GM19023 (cell line): ENCODE results near the gene GXYLT1.
"Not testable (repeated sequence)": the region's sequence is repeated elsewhere in the genome, so short reads cannot be mapped to it uniquely, and the experiment has no call there.

ENCODE experiments used
- ATAC-seq: cut with Tn5 transposase; IDR thresholded peaks from one replicate; pipeline ENCODE4 v1.9.1; 2021; ENCODE audit warnings: mild to moderate bottlenecking, moderate library complexity; ENCODE audit not compliant: unreplicated experiment

Gene GXYLT1

DNA sequence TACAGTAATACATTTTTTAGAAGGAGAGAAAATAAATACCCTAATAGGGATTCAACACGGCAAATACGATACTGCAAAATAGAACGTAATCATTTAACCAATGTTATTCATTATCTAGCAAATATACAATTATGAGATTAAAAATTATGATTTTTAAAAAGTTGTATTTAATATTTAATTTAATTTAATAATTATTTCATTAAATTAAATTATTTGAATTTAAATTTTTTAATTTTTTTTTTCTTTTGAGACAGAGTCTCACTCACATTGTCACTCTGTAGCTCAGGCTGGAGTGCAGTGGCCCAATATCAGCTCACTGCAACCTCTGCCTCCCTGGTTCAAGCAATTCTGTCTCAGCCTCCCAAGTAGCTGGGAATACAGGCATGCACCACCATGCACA, 42.0 kb downstream of the GXYLT1 start:
- ATAC-seq = no peak

DNA sequence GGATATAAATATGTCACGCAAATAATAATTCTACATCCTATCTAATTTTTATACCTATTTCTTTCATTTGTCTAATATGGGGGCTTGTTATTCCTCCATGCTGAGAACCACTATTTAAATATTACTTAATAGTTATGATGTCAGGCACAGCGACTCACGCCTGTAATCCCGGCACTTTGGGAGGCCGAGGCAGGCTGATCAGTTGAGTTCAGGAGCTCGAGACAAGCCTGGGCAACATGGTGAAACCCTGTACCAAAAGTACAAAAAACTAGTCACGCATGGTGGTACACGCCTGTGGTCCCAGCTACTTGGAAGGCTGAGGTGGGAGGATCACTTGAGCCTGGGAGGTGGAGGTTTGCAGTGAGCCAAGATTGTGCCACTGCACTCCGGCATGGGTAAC, 45.2 kb downstream of the GXYLT1 start:
- no peak for ATAC-seq

DNA sequence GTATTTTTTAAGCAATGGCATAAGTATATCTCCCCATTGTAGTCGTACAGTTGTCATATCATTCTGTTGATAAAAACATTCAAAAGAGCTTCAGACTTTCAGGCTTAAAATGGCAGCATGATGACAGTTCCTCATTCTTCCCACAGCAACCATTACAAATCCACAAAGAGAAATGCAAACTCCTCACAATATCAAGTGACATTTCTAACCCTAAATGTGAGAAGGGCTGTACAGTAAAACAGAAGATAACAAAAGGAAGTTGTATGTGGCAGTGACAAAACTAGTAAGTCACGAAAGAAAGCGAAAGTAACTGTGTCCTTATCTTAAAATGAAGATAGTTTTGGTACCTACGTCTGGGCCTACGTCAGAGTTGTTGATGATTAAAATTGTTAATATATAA, 46.7 kb downstream of the GXYLT1 start:
- ATAC-seq = peak; percentile 86

DNA sequence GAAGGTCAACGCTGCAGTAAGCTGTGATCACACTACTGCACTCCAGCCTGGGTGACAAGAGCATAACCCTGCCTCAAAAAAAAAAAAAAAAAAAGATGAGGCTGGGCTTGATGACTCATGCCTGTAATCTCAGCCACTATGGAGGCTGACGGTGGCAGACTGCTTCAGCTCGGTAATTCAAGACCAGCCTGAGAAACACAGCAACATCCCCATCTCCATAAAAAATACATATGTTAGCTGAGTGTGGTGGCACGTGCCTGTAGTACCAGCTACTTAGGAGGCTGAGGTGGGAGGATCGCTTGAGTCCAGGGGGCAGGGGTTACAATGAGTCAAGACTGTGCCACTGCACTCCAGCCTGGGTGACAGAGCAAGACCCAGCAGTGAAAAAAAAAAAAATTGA, 50.4 kb downstream of the GXYLT1 start:
- no peak for ATAC-seq

DNA sequence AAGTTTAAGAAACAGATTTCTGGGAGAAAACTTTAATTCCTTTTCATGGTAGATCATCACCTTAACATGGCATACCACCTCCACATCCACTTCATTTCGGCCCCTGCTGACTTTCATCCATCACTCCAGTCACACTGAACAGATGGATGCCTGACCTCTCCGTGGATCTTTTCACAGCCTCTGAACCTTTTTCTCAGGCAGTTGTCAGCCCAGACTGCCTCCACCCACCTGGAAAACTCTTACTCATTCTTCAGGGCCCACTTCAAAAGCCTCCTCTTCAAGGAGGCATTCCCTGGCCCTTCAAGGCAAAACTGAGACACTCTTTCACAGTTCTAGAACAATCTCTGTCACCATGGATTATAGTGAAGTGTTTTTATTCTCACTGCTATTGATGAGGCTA, 52.9 kb downstream of the GXYLT1 start:
- ATAC-seq = no peak

DNA sequence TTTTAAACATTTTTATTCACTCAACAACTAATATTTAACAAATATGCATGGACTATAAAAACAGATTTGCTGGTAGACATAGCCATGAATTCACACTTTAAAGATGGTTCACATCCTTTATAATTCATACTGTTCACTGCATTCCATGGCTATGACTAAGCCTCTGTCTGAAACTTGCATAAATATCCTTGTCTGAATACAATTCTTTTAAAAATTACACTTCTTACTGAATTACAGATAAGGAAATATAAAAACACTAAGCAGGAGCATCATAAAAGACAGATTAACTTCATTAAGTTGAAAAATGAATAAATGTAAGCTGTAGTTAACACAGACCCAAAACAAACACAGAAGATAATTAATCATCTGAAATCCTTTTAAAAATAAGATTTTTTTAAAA, 53.8 kb downstream of the GXYLT1 start:
- no peak for ATAC-seq

DNA sequence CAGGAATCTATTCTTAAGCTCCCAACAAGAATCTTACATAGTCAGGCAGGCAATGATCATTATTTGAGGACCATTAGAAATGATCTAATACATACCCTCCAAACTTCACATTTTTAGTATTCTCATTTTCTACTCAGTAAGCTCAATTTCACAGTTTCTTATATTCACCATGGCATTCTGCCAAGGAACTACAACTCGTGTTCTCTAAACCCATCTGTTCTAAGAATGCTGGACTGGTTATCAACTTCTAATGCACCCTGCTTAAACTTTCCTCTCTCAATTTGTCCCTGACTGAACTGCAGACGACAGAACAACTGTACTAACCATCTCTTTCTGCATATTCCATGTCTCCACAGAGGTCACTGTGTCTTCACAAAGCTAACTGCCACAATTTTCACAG, 58.6 kb downstream of the GXYLT1 start:
- ATAC-seq = no peak

DNA sequence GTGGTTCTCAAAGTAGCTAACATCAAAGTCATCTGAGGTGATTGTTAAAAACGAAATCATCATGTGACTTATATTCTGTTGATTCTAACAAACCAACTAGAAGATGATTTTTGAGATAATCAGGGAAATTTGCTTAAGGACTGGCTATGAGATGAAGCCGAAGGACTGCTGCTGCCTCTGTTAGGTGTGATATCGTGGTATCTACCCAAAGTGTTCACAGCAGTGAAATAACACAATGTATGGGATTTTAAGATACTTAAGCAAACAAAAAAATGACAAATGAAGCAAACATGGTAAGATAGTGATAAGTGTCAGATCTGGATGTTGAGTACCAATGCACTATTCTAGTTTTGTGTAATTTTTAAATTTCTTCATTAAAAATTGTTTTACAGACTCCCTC, 59.1 kb downstream of the GXYLT1 start:
- ATAC-seq = no peak

DNA sequence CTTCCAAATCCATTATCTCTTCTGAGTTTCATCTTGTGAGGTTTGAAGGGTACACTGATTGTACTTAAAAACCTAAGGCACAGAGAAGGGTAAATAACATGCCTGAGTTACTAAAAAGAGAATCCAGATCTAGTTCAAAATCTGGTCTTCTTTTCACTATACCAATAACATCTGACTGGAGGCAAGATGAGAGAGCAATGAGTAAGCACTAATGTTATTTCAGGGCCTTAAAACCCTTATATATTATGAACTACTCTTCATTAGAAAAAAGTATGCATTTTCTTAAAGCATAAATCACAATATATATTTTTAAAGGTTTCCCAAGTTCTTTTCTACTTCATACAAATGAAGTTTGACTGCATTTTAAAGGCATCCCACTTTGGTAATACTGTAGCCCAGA, 60.2 kb downstream of the GXYLT1 start:
- no peak for ATAC-seq

DNA sequence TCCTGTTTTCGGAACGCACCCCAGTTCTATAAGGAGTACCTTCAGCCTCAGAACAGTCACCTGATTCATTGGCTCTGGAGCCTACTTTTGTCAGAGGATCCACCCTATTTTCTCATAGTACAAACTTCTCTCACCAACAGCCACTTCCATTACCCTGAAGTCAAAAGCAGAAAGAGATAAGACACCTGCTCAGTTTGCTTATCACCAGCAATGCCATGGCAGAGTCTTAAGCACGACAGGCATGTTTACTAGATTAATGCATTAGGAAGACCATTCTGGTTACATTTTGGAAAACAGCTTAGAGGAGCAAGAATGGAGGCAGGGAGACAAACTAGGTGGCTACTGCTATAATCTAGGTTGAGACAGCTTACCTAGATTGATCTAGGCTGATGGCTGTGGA, 67.7 kb downstream of the GXYLT1 start:
- ATAC-seq = no peak

DNA sequence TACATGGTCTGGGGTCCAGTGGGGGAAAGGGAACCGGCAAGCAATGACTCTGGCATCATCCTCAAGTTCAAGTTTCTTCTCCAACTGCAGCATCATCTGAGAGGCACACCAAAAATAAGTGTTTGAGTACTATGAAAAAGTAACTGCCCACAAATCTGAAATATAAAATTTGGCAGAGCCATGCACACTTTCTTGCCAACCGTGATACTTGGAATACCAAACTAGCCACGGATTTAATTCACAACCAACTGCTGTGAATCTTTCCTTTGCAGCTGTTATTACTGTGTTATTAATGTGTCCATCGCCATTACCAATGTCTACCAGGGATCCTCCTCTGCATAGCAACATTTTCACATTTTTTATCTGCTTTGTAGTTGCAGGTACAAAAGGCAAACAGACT, 74.6 kb downstream of the GXYLT1 start:
- ATAC-seq = no peak

DNA sequence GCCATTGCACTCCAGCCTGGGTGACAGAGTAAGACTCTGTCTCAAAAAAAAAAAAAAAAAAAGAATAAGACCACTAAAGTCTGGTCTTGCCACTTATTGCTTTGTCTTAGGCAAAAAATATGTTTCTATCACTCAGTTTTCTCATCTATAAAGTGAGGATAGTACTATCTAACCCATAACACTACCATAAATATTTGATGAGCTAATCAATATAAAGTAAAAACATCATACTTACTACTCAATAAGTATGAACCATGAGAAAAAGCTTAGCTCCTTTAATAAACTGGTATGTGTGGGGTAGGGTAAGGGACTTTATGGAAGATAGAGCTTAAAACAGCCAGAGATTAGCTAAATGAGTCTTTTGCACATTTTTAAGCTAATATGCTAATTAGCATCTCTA, 85.5 kb downstream of the GXYLT1 start:
- no peak for ATAC-seq

DNA sequence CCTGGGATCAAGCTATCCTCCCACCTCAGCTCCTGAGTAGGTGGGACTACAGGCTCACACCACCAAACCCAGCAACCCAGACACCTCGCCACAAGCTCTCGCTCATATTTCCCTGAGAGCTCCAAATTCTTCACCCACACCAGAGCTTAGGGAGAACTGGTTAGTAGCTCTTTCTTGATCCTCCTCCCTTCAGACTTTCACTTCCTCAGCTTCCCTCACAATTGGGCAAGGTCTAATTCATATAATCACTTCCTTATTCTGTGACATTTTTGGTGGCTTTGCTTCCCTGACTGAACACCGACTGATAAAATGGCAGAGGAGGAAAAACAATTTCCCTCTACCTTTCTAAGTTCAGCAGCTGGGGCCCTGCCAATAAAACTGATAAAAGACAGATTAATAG, 88.5 kb downstream of the GXYLT1 start:
- ATAC-seq = peak; percentile 88

DNA sequence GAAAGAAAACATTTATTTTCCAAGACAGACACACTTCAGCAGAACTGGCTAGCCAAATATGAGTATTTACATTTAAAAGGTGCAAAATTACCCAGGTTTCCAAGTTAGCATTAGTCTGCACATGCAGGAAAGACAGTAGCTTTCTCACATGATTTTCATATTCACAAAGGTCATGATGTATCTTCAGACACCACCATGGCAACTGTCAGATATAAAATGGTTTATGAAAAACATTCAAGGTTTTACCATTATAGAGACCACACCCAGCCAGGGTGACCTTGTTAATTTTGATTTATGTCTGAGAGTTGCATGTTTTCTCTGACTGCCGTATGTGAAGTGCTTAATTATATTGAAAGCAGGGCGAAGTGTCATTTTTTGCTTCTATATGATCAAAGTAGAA, 91.2 kb downstream of the GXYLT1 start:
- no peak for ATAC-seq

DNA sequence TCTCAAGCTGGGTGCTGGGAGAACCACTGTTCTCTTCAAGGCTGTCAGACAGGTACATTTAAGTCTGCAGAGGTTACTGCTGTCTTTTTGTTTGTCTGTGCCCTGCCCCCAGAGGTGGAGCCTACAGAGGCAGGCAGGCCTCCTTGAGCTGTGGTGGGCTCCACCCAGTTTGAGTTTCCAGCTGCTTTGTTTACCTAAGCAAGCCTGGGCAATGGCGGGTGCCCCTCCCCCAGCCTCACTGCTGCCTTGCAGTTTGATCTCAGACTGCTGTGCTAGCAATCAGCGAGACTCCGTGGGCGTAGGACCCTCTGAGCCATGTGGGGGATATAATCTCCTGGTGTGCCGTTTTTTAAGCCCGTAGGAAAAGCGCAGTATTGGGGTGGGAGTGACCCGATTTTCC, 95.7 kb downstream of the GXYLT1 start:
- not testable (repeated sequence) for ATAC-seq

DNA sequence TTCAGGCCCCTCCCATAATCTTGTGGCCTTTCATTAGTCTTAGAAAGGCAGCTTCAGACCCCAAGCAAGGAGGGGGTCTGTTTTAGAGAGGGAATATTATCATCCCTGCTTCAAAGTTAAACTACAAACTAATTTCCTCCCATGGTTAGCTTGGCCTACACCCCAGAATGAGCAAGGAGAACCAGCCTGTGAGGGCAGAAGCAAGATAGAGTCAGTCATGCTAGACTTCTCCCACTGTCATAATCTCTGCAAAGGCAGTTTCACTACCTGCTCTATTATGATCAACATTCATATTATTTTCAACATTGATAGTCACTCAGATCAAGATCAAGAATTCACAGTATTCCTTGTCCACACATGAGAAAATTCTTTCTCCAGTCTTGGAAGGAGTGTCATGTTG, 105.1 kb downstream of the GXYLT1 start:
- ATAC-seq = no peak

DNA sequence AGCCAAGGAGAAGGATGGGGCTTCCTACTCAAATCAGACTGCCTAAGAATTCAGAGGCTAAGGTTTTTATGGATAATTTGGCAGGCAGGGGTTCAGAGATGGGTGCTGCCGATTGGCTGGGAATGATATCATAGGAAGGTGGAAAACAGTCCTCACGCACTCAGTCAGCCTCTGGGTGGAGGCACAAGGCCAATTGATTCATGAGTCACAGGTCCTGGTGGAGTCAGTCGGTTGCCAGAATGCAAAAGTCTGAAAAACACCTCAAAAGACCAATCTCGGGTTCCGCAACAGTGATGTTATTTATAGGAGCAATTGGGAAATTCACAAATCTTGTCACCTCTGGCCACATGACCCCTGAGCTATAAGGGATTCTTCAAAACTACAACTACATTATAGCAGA, 105.5 kb downstream of the GXYLT1 start:
- no peak for ATAC-seq

DNA sequence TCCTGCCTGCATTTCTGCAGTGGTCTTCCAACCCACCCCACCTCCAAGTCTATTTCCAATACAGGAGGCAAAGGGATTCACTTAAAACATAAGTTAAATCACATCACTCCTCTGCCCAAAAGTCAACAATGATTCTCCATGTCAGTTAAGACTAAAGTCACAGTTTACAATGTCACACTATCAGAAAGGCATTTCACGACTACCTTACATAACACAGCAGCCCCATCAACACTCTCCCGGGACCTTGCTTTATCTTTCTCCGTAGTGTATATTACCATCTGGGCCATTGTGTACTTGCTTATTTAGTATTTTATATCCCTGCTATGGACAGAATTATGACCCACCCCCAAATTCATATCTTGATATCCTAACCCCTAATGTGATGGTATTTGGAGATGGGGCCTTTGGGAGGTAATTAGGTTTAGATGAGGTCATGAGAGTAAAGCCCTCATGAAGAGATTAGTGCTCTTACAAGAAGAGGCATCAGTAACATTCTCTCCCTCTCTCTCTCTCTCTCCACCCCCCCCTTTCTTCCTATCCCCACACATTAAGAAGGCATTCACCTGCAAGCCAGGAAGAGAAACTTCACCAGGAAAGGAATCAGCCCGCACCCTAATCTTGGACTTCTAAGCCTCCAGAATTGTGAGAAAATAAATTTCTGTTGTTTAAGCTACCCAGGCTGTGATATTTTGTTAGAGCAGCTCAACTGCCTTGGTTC, 112.7 kb downstream of the GXYLT1 start:
- no peak for ATAC-seq
